HCT116 (cell line): ENCODE data around the gene MAST4. TPM values are rescaled to one million over a fixed set of nuclear protein-coding genes. Genes with fewer than 3 reads are reported as not detected.

Experiments
- ATAC-seq: fragments of 200-7000 bp; cut with Tn5 transposase; 2 replicates; pipeline ENCODE4 v1.9.1; 2020; ENCODE audit warnings: mild to moderate bottlenecking, moderate library complexity
- BruUV-seq: library from RNA; stranded (reverse); fragments of 400-500 nt; replicated peaks from 2 replicates; lab custom pipeline; 2021; lab: Mats Ljungman, UMichigan
- CTCF ChIA-PET: fragments of 300-600 bp; sonication (Branson Sonifier 250); formaldehyde crosslinking; loops from one replicate; lab custom pipeline; 2021; ENCODE audit warnings: antibody characterized with exemption; lab: Charles Lee
- POLR2A ChIA-PET: fragments of 300-600, 350-600 bp; sonication (Branson Sonifier 250); formaldehyde crosslinking; loops from one replicate; lab custom pipeline; 2021; ENCODE audit warnings: antibody characterized with exemption; lab: Charles Lee
- RAD21 ChIA-PET, 2 experiments: fragments of 300-600 bp; sonication (Branson Sonifier 250); formaldehyde crosslinking; loops; one replicate each; lab custom pipeline; 2023; ENCODE audit warnings: low total read pairs in 2 of 2; ENCODE audit not compliant: uncharacterized antibody in 2 of 2, unreplicated experiment in 2 of 2, low non-redundant PET in 1 of 2; lab: Charles Lee
- DNase-seq: peaks from one replicate; pipeline ENCODE4 v3.0.0-alpha.2; 2010; ENCODE audit warnings: low read depth, low spot score
- H2AFZ ChIP-seq: fragments of 200-600 bp; shearing (Covaris generic), sonication (generic); 2 replicates; pipeline ENCODE4 v1.6.1; 2017; ENCODE audit warnings: low read depth, mixed run types, mixed read lengths, antibody characterized with exemption, low read length; ENCODE audit not compliant: poor library complexity, severe bottlenecking
- H3K27ac ChIP-seq: 2 replicates; pipeline ENCODE4 v1.5.1; 2012; ENCODE audit warnings: low read depth, low read length
- H3K27me3 ChIP-seq: fragments of 200-600 bp; sonication (generic); 2 replicates; pipeline ENCODE4 v1.6.1; 2016; ENCODE audit warnings: mixed run types, low read length, mixed read lengths; ENCODE audit not compliant: insufficient read depth
- H3K36me3 ChIP-seq, 2 experiments: fragments of 200-500 bp in 1 of 2; fragments of 200-600 bp in 1 of 2; sonication (Bioruptor generic) in 1 of 2; sonication (generic) in 1 of 2; 2 replicates each; pipeline versions ENCODE4 v1.5.1 to v1.6.1; 2014 to 2016; ENCODE audit warnings: low read length in 2 of 2, inconsistent platforms in 1 of 2, mixed read lengths in 1 of 2, mixed run types in 1 of 2; ENCODE audit not compliant: insufficient read depth in 2 of 2, control insufficient read depth in 1 of 2
- H3K4me1 ChIP-seq, 2 experiments: fragments of 200-600 bp in 1 of 2; sonication (generic) in 1 of 2; 2 replicates each; pipeline versions ENCODE4 v1.5.1 to v1.6.1; 2012 to 2017; ENCODE audit warnings: low read length in 2 of 2, inconsistent platforms in 1 of 2, mild to moderate bottlenecking in 1 of 2, mixed read lengths in 1 of 2, mixed run types in 1 of 2, moderate library complexity in 1 of 2; ENCODE audit not compliant: insufficient read depth in 2 of 2, control insufficient read depth in 1 of 2
- H3K4me2 ChIP-seq: fragments of 200-600 bp; sonication (generic); 2 replicates; pipeline ENCODE4 v1.6.1; 2017; ENCODE audit warnings: mixed run types, low read length, mixed read lengths
- H3K4me3 ChIP-seq, 2 experiments: fragments of 200-600 bp in 1 of 2; sonication (generic) in 1 of 2; replicated peaks in 1 of 2; 2 replicates each; pipeline ENCODE4 v1.5.1; 2011 to 2016; ENCODE audit warnings: low read length in 2 of 2, control low read depth in 1 of 2, low read depth in 1 of 2, mild to moderate bottlenecking in 1 of 2, mixed read lengths in 1 of 2, mixed run types in 1 of 2
- H3K79me2 ChIP-seq: fragments of 200-600 bp; sonication (generic); 2 replicates; pipeline ENCODE4 v1.6.1; 2017; ENCODE audit warnings: mild to moderate bottlenecking, mixed run types, low read length, moderate library complexity, mixed read lengths; ENCODE audit not compliant: insufficient read depth
- H3K9ac ChIP-seq: fragments of 200-600 bp; sonication (generic); 2 replicates; pipeline ENCODE4 v1.6.1; 2016; ENCODE audit warnings: low read length, mixed read lengths
- H3K9me2 ChIP-seq: fragments of 200-600 bp; sonication (generic), shearing (Covaris generic); 2 replicates; pipeline ENCODE4 v1.6.1; 2017; ENCODE audit warnings: mixed run types, mild to moderate bottlenecking, moderate library complexity; ENCODE audit not compliant: insufficient read depth
- H3K9me3 ChIP-seq, 2 experiments: fragments of 200-500 bp in 1 of 2; fragments of 200-600 bp in 1 of 2; sonication (Bioruptor generic) in 1 of 2; sonication (generic) in 1 of 2; 2 replicates each; pipeline ENCODE4 v1.6.1; 2014 to 2017; ENCODE audit warnings: low read length in 2 of 2, mixed read lengths in 2 of 2, inconsistent platforms in 1 of 2, low read depth in 1 of 2, mild to moderate bottlenecking in 1 of 2, mixed run types in 1 of 2, moderate library complexity in 1 of 2; ENCODE audit not compliant: control insufficient read depth in 1 of 2, insufficient read depth in 1 of 2
- H4K20me1 ChIP-seq: fragments of 200-600 bp; sonication (generic), shearing (Covaris generic); 2 replicates; pipeline ENCODE4 v1.6.1; 2017; ENCODE audit warnings: mixed run types, mild to moderate bottlenecking, moderate library complexity; ENCODE audit not compliant: insufficient read depth
- CBX3 ChIP-seq: IDR thresholded peaks from 2 replicates; pipeline ENCODE4 v1.6.1; 2012; ENCODE audit warnings: low read depth
- EGR1 ChIP-seq: IDR thresholded peaks from 2 replicates; pipeline ENCODE4 v1.6.1; 2012; ENCODE audit warnings: low read depth
- EZH2 ChIP-seq: fragments of 200-600 bp; sonication (generic); IDR thresholded peaks from 2 replicates; pipeline ENCODE4 v1.6.1; 2017; ENCODE audit warnings: antibody characterized with exemption, mixed run types
- MAX ChIP-seq: IDR thresholded peaks from 2 replicates; pipeline ENCODE4 v1.6.1; 2012
- POLR2A ChIP-seq: IDR thresholded peaks from 2 replicates; pipeline ENCODE4 v1.7.0; 2011; ENCODE audit warnings: borderline replicate concordance; ENCODE audit not compliant: insufficient read depth, insufficient read length; ENCODE audit errors: extremely low read depth
- SP1 ChIP-seq: IDR thresholded peaks from 2 replicates; pipeline ENCODE4 v1.6.1; 2012; ENCODE audit warnings: low read depth
- SRF ChIP-seq: IDR thresholded peaks from 2 replicates; pipeline ENCODE4 v1.6.1; 2012; ENCODE audit warnings: low read depth
- TCF7L2 ChIP-seq: IDR thresholded peaks from 2 replicates; pipeline ENCODE4 v1.7.0; 2011; ENCODE audit warnings: borderline replicate concordance, inconsistent platforms; ENCODE audit not compliant: insufficient read depth, insufficient read length; ENCODE audit errors: extremely low read depth
- ZBTB33 ChIP-seq: IDR thresholded peaks from 2 replicates; pipeline ENCODE4 v1.6.1; 2011; ENCODE audit warnings: mild to moderate bottlenecking, low read length, moderate library complexity; ENCODE audit not compliant: insufficient replicate concordance; ENCODE audit errors: extremely low read depth
- ZFX ChIP-seq: fragments of 450-650 bp; IDR thresholded peaks from 2 replicates; pipeline ENCODE4 v1.6.1; 2017
- intact Hi-C: fragments of 100-400 bp; cut with micrococcal nuclease; formaldehyde crosslinking; loops from 2 replicates; pipeline ENCODE4 v1.10.0; 2022
- total RNA-seq: library from RNA; stranded (reverse); gene quantifications from one replicate; pipeline ENCODE4 v1.2.1, GENCODE V29; 2021; ENCODE audit not compliant: unreplicated experiment

Gene MAST4
- total RNA-seq, 1 experiment from 2014 or later: 1.1 TPM

GRCh38 chr5:67142816-67143215, 546.6 kb downstream of the MAST4 start (continued):
- TF ChIP-seq ZBTB33 (no peak), EGR1 (no peak), TCF7L2 (no peak), MAX (no peak), EZH2 (no peak), SRF (no peak), POLR2A (no peak), SP1 (no peak), CBX3 (no peak)
- TF ChIP-seq, all 23 proteins: peak for 0

GRCh38 chr5:67143549-67143948, 547.4 kb downstream of the MAST4 start:
- no peak for TF ChIP-seq ZFX
- H3K4me1 ChIP-seq: no peaks in the 10 kb centered on the region
- no peak overlapping the region for H3K27ac ChIP-seq
- H3K9ac ChIP-seq: no peak overlapping the region
- H3K4me2 ChIP-seq: no peak overlapping the region
- ATAC-seq (no peak), DNase-seq (no peak)
- no peak overlapping the region for H2AFZ ChIP-seq
- H3K36me3 ChIP-seq: no peaks in the 10 kb centered on the region
- ChIA-PET CTCF (no interaction called here), RAD21 (no interaction called here), POLR2A (no interaction called here)
- H3K4me3 ChIP-seq: no peak overlapping the region
- H3K9me2 ChIP-seq: no peaks in the 10 kb centered on the region
- H4K20me1 ChIP-seq: no peaks in the 10 kb centered on the region
- no peaks in the 10 kb centered on the region for H3K79me2 ChIP-seq
- BruUV-seq: no TSS peak
- intact Hi-C loops: no loop called here
- peaks cover 9% of the 10 kb centered on the region; the same call in 1 of the 2 replicates for H3K27me3 ChIP-seq
- H3K9me3 ChIP-seq: no peaks in the 10 kb centered on the region
